ENCODE results near the gene PRSS50.

DNA sequence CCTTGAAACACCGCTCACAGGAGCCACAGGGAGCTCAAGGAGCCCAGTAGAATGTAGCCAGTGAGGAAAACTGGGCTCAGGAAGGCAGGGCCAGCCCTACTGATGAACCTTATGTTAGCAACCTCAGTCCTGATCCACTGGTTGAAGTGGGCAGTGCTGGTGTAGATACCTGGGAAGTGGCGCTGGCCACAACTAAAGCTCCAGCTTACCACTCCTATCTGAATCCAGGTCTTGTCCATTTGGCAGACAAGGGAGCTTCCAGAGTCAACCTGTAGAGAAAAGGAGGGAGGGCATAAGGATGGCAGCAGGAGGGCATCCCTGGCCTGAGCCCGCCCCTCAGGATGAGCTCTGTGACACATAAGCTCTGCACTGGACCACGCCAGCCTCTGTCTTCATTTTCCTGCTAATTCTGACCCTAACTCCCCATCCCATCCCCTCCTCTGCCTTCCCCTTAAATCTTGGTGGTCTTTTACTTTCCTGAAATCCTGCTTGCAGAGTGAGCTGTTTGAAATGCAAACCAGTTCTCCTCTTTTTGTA lies 2.1 kb upstream of the PRSS50 start:
- no peak for TF ChIP-seq JUND (IDR thresholded peaks at IDR 0.05)
- TF ChIP-seq, protein P1, sequence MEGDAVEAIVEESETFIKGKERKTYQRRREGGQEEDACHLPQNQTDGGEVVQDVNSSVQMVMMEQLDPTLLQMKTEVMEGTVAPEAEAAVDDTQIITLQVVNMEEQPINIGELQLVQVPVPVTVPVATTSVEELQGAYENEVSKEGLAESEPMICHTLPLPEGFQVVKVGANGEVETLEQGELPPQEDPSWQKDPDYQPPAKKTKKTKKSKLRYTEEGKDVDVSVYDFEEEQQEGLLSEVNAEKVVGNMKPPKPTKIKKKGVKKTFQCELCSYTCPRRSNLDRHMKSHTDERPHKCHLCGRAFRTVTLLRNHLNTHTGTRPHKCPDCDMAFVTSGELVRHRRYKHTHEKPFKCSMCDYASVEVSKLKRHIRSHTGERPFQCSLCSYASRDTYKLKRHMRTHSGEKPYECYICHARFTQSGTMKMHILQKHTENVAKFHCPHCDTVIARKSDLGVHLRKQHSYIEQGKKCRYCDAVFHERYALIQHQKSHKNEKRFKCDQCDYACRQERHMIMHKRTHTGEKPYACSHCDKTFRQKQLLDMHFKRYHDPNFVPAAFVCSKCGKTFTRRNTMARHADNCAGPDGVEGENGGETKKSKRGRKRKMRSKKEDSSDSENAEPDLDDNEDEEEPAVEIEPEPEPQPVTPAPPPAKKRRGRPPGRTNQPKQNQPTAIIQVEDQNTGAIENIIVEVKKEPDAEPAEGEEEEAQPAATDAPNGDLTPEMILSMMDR (IDR thresholded peaks at IDR 0.05; ENCODE audit: low read depth, low read length, missing input control): no peak
- no peak for TF ChIP-seq GABPA (IDR thresholded peaks at IDR 0.05 in 1 of 2, conservative IDR thresholded peaks at IDR 0.05 in 1 of 2)
- no peak for TF ChIP-seq ATF3 (IDR thresholded peaks at IDR 0.05)
- TF ChIP-seq RAD21 (IDR thresholded peaks at IDR 0.05): no peak
- no peak for TF ChIP-seq EGR1 (IDR thresholded peaks at IDR 0.05; ENCODE audit: low read depth in 2 of 2)
- no peak for TF ChIP-seq TAF1 (conservative IDR thresholded peaks at IDR 0.05)
- no peak for TF ChIP-seq FOXA1 (IDR thresholded peaks at IDR 0.05)
- TF ChIP-seq, protein P2, sequence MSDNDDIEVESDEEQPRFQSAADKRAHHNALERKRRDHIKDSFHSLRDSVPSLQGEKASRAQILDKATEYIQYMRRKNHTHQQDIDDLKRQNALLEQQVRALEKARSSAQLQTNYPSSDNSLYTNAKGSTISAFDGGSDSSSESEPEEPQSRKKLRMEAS (IDR thresholded peaks at IDR 0.05): no peak
- TF ChIP-seq HNF4G (IDR thresholded peaks at IDR 0.05): no peak
- no peak for TF ChIP-seq ZBTB33 (IDR thresholded peaks at IDR 0.05)

All from liver (tissue), 3 donors.